Measurements from ENCODE around the gene CASTOR1. TPM values are rescaled to one million over a fixed set of nuclear protein-coding genes. Genes with fewer than 3 reads are reported as not detected.

The CASTOR1 gene
- total RNA-seq, 1 donor = 5.8 TPM

- Histone ChIP-seq H3K4me3 (ENCODE audit: insufficient read depth, low read length) (peak within 1 kb of the TSS; percentile 94), H3K4me2 (ENCODE audit: insufficient read depth, low read length) (peak within 1 kb of the TSS; percentile 94), H3K27me3 (ENCODE audit: insufficient read depth, low read length) (no peaks in the 10 kb centered on the region), H2AFZ (ENCODE audit: low read length) (peak within 1 kb of the TSS; percentile 86), H3K27ac (ENCODE audit: low read depth, low read length) (peak within 1 kb of the TSS; percentile 75), H3K79me2 (ENCODE audit: insufficient read depth, low read length) (peaks cover 44% of the 10 kb centered on the region), H3K36me3 (ENCODE audit: insufficient read depth, low read length) (peaks cover 23% of the 10 kb centered on the region), H3K9me3 (ENCODE audit: low read depth, low read length) (no peaks in the 10 kb centered on the region), H4K20me1 (ENCODE audit: insufficient read depth, low read length) (peaks cover 19% of the 10 kb centered on the region), H3K4me1 (ENCODE audit: insufficient read depth, low read length) (peaks cover 33% of the 10 kb centered on the region)
- peak; percentile 99 for DNase-seq (ENCODE audit: insufficient read length, low spot score, missing footprints)
- no peak for TF ChIP-seq CTCF (IDR thresholded peaks at IDR 0.05; ENCODE audit: extremely low read depth, low read depth, low read length)
These were observed 37.5 kb upstream of the CASTOR1 start, which contains the start of gene TBC1D10A for GRCh38 chr22:30326706-30327362. TSS of gene TBC1D10A (minus strand) at chr22:30326941. CDS start at chr22:30326881, 60 bp downstream.

- DNase-seq (ENCODE audit: insufficient read length, low spot score, missing footprints) = peak; percentile 79
These were observed 37.0 kb upstream of the CASTOR1 start for GRCh38 chr22:30326255-30326705.

DNA sequence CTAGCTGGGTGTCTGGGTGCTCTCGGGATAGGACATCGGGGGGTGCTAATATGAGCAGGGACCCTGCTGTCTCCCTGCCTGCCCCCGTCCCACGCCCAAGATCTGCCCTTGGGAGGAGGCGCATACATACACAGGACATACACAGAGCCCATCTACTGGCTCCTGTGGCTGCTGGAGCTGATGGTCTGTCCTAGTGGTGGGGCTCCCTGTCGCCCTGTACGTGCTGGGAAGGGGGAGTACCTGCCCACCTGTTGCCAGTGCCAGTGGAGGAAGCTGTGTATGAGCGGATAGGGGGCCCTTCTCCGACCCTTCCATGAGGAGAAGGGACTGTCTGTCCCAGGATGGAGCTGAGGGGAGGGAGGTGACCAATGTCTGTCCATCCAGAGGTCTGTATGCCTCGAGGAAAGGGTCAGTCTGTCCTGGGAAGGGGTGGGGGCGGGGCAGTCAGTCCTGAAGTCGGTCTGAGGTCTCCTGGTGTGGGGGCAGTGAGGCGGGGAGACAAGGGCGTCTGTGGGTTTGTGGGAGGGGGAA lies 36.5 kb upstream of the CASTOR1 start:
- no peak overlapping the region for H2AFZ ChIP-seq (ENCODE audit: low read length)
- peaks cover 33% of the 10 kb centered on the region for H3K4me1 ChIP-seq (ENCODE audit: insufficient read depth, low read length)
- H3K27me3 ChIP-seq (ENCODE audit: insufficient read depth, low read length) = no peaks in the 10 kb centered on the region
- no peaks in the 10 kb centered on the region for H3K9me3 ChIP-seq (ENCODE audit: low read depth, low read length)
- peaks cover 54% of the 10 kb centered on the region for H3K79me2 ChIP-seq (ENCODE audit: insufficient read depth, low read length)
- peaks cover 29% of the 10 kb centered on the region for H4K20me1 ChIP-seq (ENCODE audit: insufficient read depth, low read length)
- peak overlapping the region; percentile 94 for H3K4me2 ChIP-seq (ENCODE audit: insufficient read depth, low read length)
- DNase-seq (ENCODE audit: insufficient read length, low spot score, missing footprints) = peak; percentile 56
- peak overlapping the region; percentile 75 for H3K27ac ChIP-seq (ENCODE audit: low read depth, low read length)
- peaks cover 23% of the 10 kb centered on the region for H3K36me3 ChIP-seq (ENCODE audit: insufficient read depth, low read length)
- H3K4me3 ChIP-seq (ENCODE audit: insufficient read depth, low read length) = peak overlapping the region; percentile 94
- no peak for TF ChIP-seq CTCF (IDR thresholded peaks at IDR 0.05; ENCODE audit: extremely low read depth, low read depth, low read length)

More at GRCh38 chr22:30326255-30326705, 37.0 kb upstream of the CASTOR1 start:
- peaks cover 49% of the 10 kb centered on the region for H3K79me2 ChIP-seq (ENCODE audit: insufficient read depth, low read length)
- no peaks in the 10 kb centered on the region for H3K9me3 ChIP-seq (ENCODE audit: low read depth, low read length)
- peaks cover 33% of the 10 kb centered on the region for H3K4me1 ChIP-seq (ENCODE audit: insufficient read depth, low read length)
- H4K20me1 ChIP-seq (ENCODE audit: insufficient read depth, low read length) = peaks cover 24% of the 10 kb centered on the region
- H2AFZ ChIP-seq (ENCODE audit: low read length) = peak overlapping the region; percentile 72
- peak overlapping the region; percentile 94 for H3K4me3 ChIP-seq (ENCODE audit: insufficient read depth, low read length)
- no peak for TF ChIP-seq CTCF (IDR thresholded peaks at IDR 0.05; ENCODE audit: extremely low read depth, low read depth, low read length)
- H3K27ac ChIP-seq (ENCODE audit: low read depth, low read length) = peak overlapping the region; percentile 75
- H3K36me3 ChIP-seq (ENCODE audit: insufficient read depth, low read length) = peaks cover 23% of the 10 kb centered on the region
- H3K27me3 ChIP-seq (ENCODE audit: insufficient read depth, low read length) = no peaks in the 10 kb centered on the region
- peak overlapping the region; percentile 94 for H3K4me2 ChIP-seq (ENCODE audit: insufficient read depth, low read length)

- Histone ChIP-seq H3K4me3 (ENCODE audit: insufficient read depth, low read length) (peak overlapping the region; percentile 94), H4K20me1 (ENCODE audit: insufficient read depth, low read length) (peaks cover 35% of the 10 kb centered on the region)
- TF ChIP-seq CTCF (IDR thresholded peaks at IDR 0.05; ENCODE audit: extremely low read depth, low read depth, low read length) = no peak
These were observed 35.9 kb upstream of the CASTOR1 start for GRCh38 chr22:30325065-30325720.

More at GRCh38 chr22:30325065-30325720, 35.9 kb upstream of the CASTOR1 start:
- DNase-seq (ENCODE audit: insufficient read length, low spot score, missing footprints) = peak; percentile 98
- no peaks in the 10 kb centered on the region for H3K9me3 ChIP-seq (ENCODE audit: low read depth, low read length)
- peak overlapping the region; percentile 94 for H3K4me2 ChIP-seq (ENCODE audit: insufficient read depth, low read length)
- H3K4me1 ChIP-seq (ENCODE audit: insufficient read depth, low read length) = peaks cover 33% of the 10 kb centered on the region
- H3K27me3 ChIP-seq (ENCODE audit: insufficient read depth, low read length) = no peaks in the 10 kb centered on the region
- peaks cover 25% of the 10 kb centered on the region for H3K36me3 ChIP-seq (ENCODE audit: insufficient read depth, low read length)
- peak overlapping the region; percentile 75 for H3K27ac ChIP-seq (ENCODE audit: low read depth, low read length)
- peaks cover 60% of the 10 kb centered on the region for H3K79me2 ChIP-seq (ENCODE audit: insufficient read depth, low read length)
- no peak overlapping the region for H2AFZ ChIP-seq (ENCODE audit: low read length)
